Measurements from ENCODE around the gene SH3RF3. TPM values are rescaled to one million over a fixed set of nuclear protein-coding genes. Genes with fewer than 3 reads are reported as not detected.

Gene SH3RF3
- total RNA-seq, 1 donor from 2014 or later: 7.3 TPM

GRCh38 chr2:109205447-109205846, 76.4 kb downstream of the SH3RF3 start:
- H3K27ac ChIP-seq (ENCODE audit: low read depth, low read length): no peak overlapping the region
- DNase-seq (ENCODE audit: low read depth): no peak
- H2AFZ ChIP-seq (ENCODE audit: low read depth, low read length): no peak overlapping the region
- H3K79me2 ChIP-seq (ENCODE audit: insufficient read depth, low read length): peaks cover 4% of the 10 kb centered on the region
- peaks cover 79% of the 10 kb centered on the region for H4K20me1 ChIP-seq (ENCODE audit: insufficient read depth, low read length)
- TF ChIP-seq EZH2 (IDR thresholded peaks at IDR 0.05; ENCODE audit: insufficient read depth, low read length) (no peak), CTCF (IDR thresholded peaks at IDR 0.05; ENCODE audit: insufficient read depth, low read depth, low read length) (no peak)
- no peak overlapping the region for H3K4me3 ChIP-seq (ENCODE audit: insufficient read depth, low read depth, low read length)
- Mint-ChIP-seq H3K4me1 (ENCODE audit: low read depth, unreplicated experiment) (peaks cover 15% of the 10 kb centered on the region), H3K27me3 (ENCODE audit: low read depth, unreplicated experiment) (peaks cover 45% of the 10 kb centered on the region), H3K9me3 (ENCODE audit: unreplicated experiment) (no peaks in the 10 kb centered on the region), H3K4me3 (ENCODE audit: unreplicated experiment) (no peak overlapping the region), H3K36me3 (ENCODE audit: low read depth, unreplicated experiment) (no peaks in the 10 kb centered on the region), H3K27ac (ENCODE audit: unreplicated experiment) (no peak overlapping the region)
- H3K4me2 ChIP-seq (ENCODE audit: low read length): no peak overlapping the region
- no peak overlapping the region for H3K9ac ChIP-seq (ENCODE audit: low read length)
- no peaks in the 10 kb centered on the region for H3K36me3 ChIP-seq (ENCODE audit: insufficient read depth, low read length)
- no peaks in the 10 kb centered on the region for H3K27me3 ChIP-seq (ENCODE audit: insufficient read depth, low read length)
- no peak for FAIRE-seq
- H3K9me3 ChIP-seq (ENCODE audit: insufficient read depth, low read depth, low read length): no peaks in the 10 kb centered on the region
- peaks cover 19% of the 10 kb centered on the region for H3K4me1 ChIP-seq (ENCODE audit: insufficient read depth, low read length)

- Histone ChIP-seq H4K20me1 (ENCODE audit: insufficient read depth, low read length) (peaks cover 81% of the 10 kb centered on the region), H3K9me3 (ENCODE audit: insufficient read depth, low read depth, low read length) (no peaks in the 10 kb centered on the region), H3K27ac (ENCODE audit: low read depth, low read length) (no peak overlapping the region), H2AFZ (ENCODE audit: low read depth, low read length) (no peak overlapping the region), H3K27me3 (ENCODE audit: insufficient read depth, low read length) (no peaks in the 10 kb centered on the region), H3K4me1 (ENCODE audit: insufficient read depth, low read length) (peaks cover 24% of the 10 kb centered on the region), H3K4me2 (ENCODE audit: low read length) (no peak overlapping the region), H3K36me3 (ENCODE audit: insufficient read depth, low read length) (no peaks in the 10 kb centered on the region), H3K4me3 (ENCODE audit: insufficient read depth, low read depth, low read length) (no peak overlapping the region), H3K9ac (ENCODE audit: low read length) (no peak overlapping the region), H3K79me2 (ENCODE audit: insufficient read depth, low read length) (peaks cover 4% of the 10 kb centered on the region)
- Mint-ChIP-seq H3K36me3 (ENCODE audit: low read depth, unreplicated experiment) (no peaks in the 10 kb centered on the region), H3K9me3 (ENCODE audit: unreplicated experiment) (no peaks in the 10 kb centered on the region), H3K27ac (ENCODE audit: unreplicated experiment) (no peak overlapping the region), H3K4me1 (ENCODE audit: low read depth, unreplicated experiment) (peaks cover 24% of the 10 kb centered on the region), H3K27me3 (ENCODE audit: low read depth, unreplicated experiment) (peaks cover 42% of the 10 kb centered on the region), H3K4me3 (ENCODE audit: unreplicated experiment) (no peak overlapping the region)
- TF ChIP-seq EZH2 (IDR thresholded peaks at IDR 0.05; ENCODE audit: insufficient read depth, low read length) (no peak), CTCF (IDR thresholded peaks at IDR 0.05; ENCODE audit: insufficient read depth, low read depth, low read length) (no peak)
- FAIRE-seq: no peak
- no peak for DNase-seq (ENCODE audit: low read depth)
These were observed 77.7 kb downstream of the SH3RF3 start for GRCh38 chr2:109206569-109207146.

- no peak overlapping the region for H3K4me2 ChIP-seq (ENCODE audit: low read length)
- peaks cover 24% of the 10 kb centered on the region for H3K4me1 ChIP-seq (ENCODE audit: insufficient read depth, low read length)
- DNase-seq (ENCODE audit: low read depth) (no peak), FAIRE-seq (no peak)
- H3K27ac Mint-ChIP-seq (ENCODE audit: unreplicated experiment): no peak overlapping the region
- no peaks in the 10 kb centered on the region for H3K36me3 ChIP-seq (ENCODE audit: insufficient read depth, low read length)
- no peak overlapping the region for H2AFZ ChIP-seq (ENCODE audit: low read depth, low read length)
- H3K27ac ChIP-seq (ENCODE audit: low read depth, low read length): no peak overlapping the region
- H3K4me3 Mint-ChIP-seq (ENCODE audit: unreplicated experiment): no peak overlapping the region
- H3K4me3 ChIP-seq (ENCODE audit: insufficient read depth, low read depth, low read length): no peak overlapping the region
- no peaks in the 10 kb centered on the region for H3K27me3 ChIP-seq (ENCODE audit: insufficient read depth, low read length)
- H4K20me1 ChIP-seq (ENCODE audit: insufficient read depth, low read length): peaks cover 82% of the 10 kb centered on the region
- H3K9ac ChIP-seq (ENCODE audit: low read length): no peak overlapping the region
- H3K9me3 ChIP-seq (ENCODE audit: insufficient read depth, low read depth, low read length): no peaks in the 10 kb centered on the region
- no peaks in the 10 kb centered on the region for H3K9me3 Mint-ChIP-seq (ENCODE audit: unreplicated experiment)
- peaks cover 4% of the 10 kb centered on the region for H3K79me2 ChIP-seq (ENCODE audit: insufficient read depth, low read length)
- no peak for TF ChIP-seq EZH2 (IDR thresholded peaks at IDR 0.05; ENCODE audit: insufficient read depth, low read length)
- no peak for TF ChIP-seq CTCF (IDR thresholded peaks at IDR 0.05; ENCODE audit: insufficient read depth, low read depth, low read length)
- peaks cover 24% of the 10 kb centered on the region for H3K4me1 Mint-ChIP-seq (ENCODE audit: low read depth, unreplicated experiment)
- no peaks in the 10 kb centered on the region for H3K36me3 Mint-ChIP-seq (ENCODE audit: low read depth, unreplicated experiment)
- peaks cover 41% of the 10 kb centered on the region for H3K27me3 Mint-ChIP-seq (ENCODE audit: low read depth, unreplicated experiment)
These were observed 78.2 kb downstream of the SH3RF3 start for GRCh38 chr2:109207176-109207575.
